ENCODE measurements around the gene PCP2. TPM values are rescaled to one million over a fixed set of nuclear protein-coding genes. Genes with fewer than 3 reads are reported as not detected.

Gene PCP2
- total and polyA plus RNA-seq, 2 of the 13 experiments (the other 11 are each of a cell fraction or from before 2014, with no cell fraction given), result 0.62 TPM; not detected in 1

GRCh38 chr19:7681340-7682174, 48.0 kb upstream of the PCP2 start (continued):
- TF ChIP-seq BCL3 (CRISPR knock-in tag; IDR thresholded peaks at IDR 0.05) (no peak), ZNF550 (CRISPR knock-in tag; IDR thresholded peaks at IDR 0.05; ENCODE audit: borderline replicate concordance) (no peak), ARID2 (CRISPR knock-in tag; IDR thresholded peaks at IDR 0.05; ENCODE audit: borderline replicate concordance) (peak; percentile 53; the same call in 1 of the 2 replicates), GMEB1 (CRISPR knock-in tag; IDR thresholded peaks at IDR 0.05; ENCODE audit: borderline replicate concordance) (no peak), SAP130 (CRISPR knock-in tag; IDR thresholded peaks at IDR 0.05; ENCODE audit: low read depth) (no peak), PBX3 (CRISPR knock-in tag; IDR thresholded peaks at IDR 0.05; ENCODE audit: borderline replicate concordance) (no peak), ZNF781 (CRISPR knock-in tag; IDR thresholded peaks at IDR 0.05; ENCODE audit: borderline replicate concordance, not compliant biosample characterization) (no peak), CENPBD1 (CRISPR knock-in tag; IDR thresholded peaks at IDR 0.05; ENCODE audit: borderline replicate concordance, low read depth) (no peak), ZSCAN29 (CRISPR knock-in tag; conservative IDR thresholded peaks at IDR 0.05) (no peak), FOXP1 (IDR thresholded peaks at IDR 0.05) (no peak), FOXP1 (CRISPR knock-in tag; IDR thresholded peaks at IDR 0.05) (0 out of 2 replicates have a peak, but pooled peaks have one; percentile 20), SP5 (CRISPR knock-in tag; IDR thresholded peaks at IDR 0.05; ENCODE audit: borderline replicate concordance, low read depth) (0 out of 2 replicates have a peak, but pooled peaks have one; percentile 14), THAP11 (CRISPR knock-in tag; IDR thresholded peaks at IDR 0.05) (peak; percentile 33), TCF7 (IDR thresholded peaks at IDR 0.05; ENCODE audit: low read depth) (no peak), SP140L (CRISPR knock-in tag; IDR thresholded peaks at IDR 0.05; ENCODE audit: borderline replicate concordance) (no peak), ZNF234 (CRISPR knock-in tag; conservative IDR thresholded peaks at IDR 0.05) (0 out of 2 replicates have a peak, but pooled peaks have one; percentile 3), IKZF5 (CRISPR knock-in tag; IDR thresholded peaks at IDR 0.05) (no peak), HOXA7 (CRISPR knock-in tag; IDR thresholded peaks at IDR 0.05) (no peak), DMAP1 (CRISPR knock-in tag; IDR thresholded peaks at IDR 0.05) (no peak), MAX (IDR thresholded peaks at IDR 0.05) (no peak; the same call in 1 of the 2 replicates), EED (CRISPR knock-in tag; IDR thresholded peaks at IDR 0.05) (no peak), NFKBIZ (CRISPR knock-in tag; IDR thresholded peaks at IDR 0.05) (no peak), ZNF672 (CRISPR knock-in tag; IDR thresholded peaks at IDR 0.05) (no peak), TBX2 (CRISPR knock-in tag; IDR thresholded peaks at IDR 0.05; ENCODE audit: borderline replicate concordance) (peak; percentile 39; the same call in 1 of the 2 replicates), KDM4B (CRISPR knock-in tag; IDR thresholded peaks at IDR 0.05) (no peak), SIN3B (IDR thresholded peaks at IDR 0.05; ENCODE audit: low read length) (no peak)
